Left lung (tissue), 10 donors: ENCODE data around the gene WDR35. TPM values are rescaled to one million over a fixed set of nuclear protein-coding genes. Genes with fewer than 3 reads are reported as not detected.
A peak's percentile ranks its signal among the peaks of the same experiment; 100 is the strongest.

Experiments used
- ATAC-seq: fragments of 200-7000 bp; cut with Tn5 transposase; one replicate; pipeline ENCODE4 v1.9.1; 2020; ENCODE audit warnings: moderate library complexity
- DNase-seq, 4 donors: peaks; one replicate each; pipeline ENCODE4 v3.0.0-alpha.2; 2013 to 2020
- H3K27ac ChIP-seq, 2 donors: fragments of 200-600 bp; sonication (generic) in 1 of 2; one replicate each; pipeline versions ENCODE4 v1.5.0 to v1.8.0; 2020 to 2021
- H3K27me3 ChIP-seq, 2 donors: fragments of 200-600 bp; sonication (generic) in 1 of 2; one replicate each; pipeline versions ENCODE4 v1.5.0 to v1.8.0; 2020 to 2021
- H3K36me3 ChIP-seq, 2 donors: fragments of 200-600 bp; sonication (generic) in 1 of 2; one replicate each; pipeline versions ENCODE4 v1.5.0 to v1.8.0; 2020 to 2021
- H3K4me1 ChIP-seq, 2 donors: fragments of 200-600 bp; one replicate each; pipeline ENCODE4 v1.8.0; 2021
- H3K4me3 ChIP-seq, 2 donors: fragments of 200-600 bp; sonication (generic) in 1 of 2; one replicate each; pipeline versions ENCODE4 v1.5.0 to v1.8.0; 2020 to 2021; ENCODE audit warnings: mild to moderate bottlenecking in 1 of 2
- H3K9me3 ChIP-seq, 2 donors: fragments of 200-600 bp; sonication (generic) in 1 of 2; one replicate each; pipeline versions ENCODE4 v1.5.0 to v1.8.0; 2020 to 2021
- CTCF ChIP-seq, 2 donors: fragments of 200-600 bp; sonication (generic) in 1 of 2; IDR thresholded peaks; one replicate each; pipeline versions ENCODE4 v1.5.0 to v1.8.0; 2021; ENCODE audit warnings: antibody characterized with exemption in 2 of 2
- intact Hi-C, 2 donors: fragments of 100-400 bp; cut with DNase I; formaldehyde crosslinking; loops; one replicate each; pipeline versions ENCODE4 v1.11.2 to v1.14.2; 2022
- polyA plus RNA-seq, 6 donors: library from polyadenylated mRNA; unstranded; fragments of 120-200 nt; gene quantifications; one replicate each; pipeline ENCODE4 v1.2.1, GENCODE V29; 2013; ENCODE audit not compliant: insufficient read length in 6 of 6
- total RNA-seq, 2 donors: library from RNA; stranded (reverse); fragmentation: NEBNext Ultra II Directional; extraction: Animal tissue kit (Norgen Biotek cat#: 25700); gene quantifications; one replicate each; pipeline ENCODE4 v1.2.1, GENCODE V29; 2021
- donor health status: DM: no; HTN: yes; CAD: no.
- donor health status: DM: no; HTN: no; CAD: no.

Gene WDR35
- total and polyA plus RNA-seq, 8 donors: 8.0 to 32.3 (median 27.7) TPM

DNA sequence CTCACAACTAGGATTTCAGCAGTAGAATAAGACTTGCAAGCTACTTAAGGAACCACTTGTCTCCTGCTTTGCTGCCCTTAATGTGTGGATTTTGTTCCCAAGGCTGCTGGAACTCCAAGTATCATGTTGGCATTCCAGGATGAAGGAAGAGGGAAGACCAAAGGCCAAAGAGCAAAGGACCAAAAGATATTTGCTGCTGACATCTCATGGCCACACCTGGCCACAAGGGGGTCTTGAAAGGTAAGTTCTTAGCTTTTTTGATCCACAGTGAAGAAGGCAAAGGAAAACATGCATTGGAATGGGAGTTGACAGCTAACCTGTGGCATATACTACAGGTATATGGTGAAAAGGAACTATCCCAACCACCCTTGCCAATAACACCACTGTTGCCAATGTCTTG lies 26.4 kb upstream of the WDR35 start:
- intact Hi-C loops: loop anchor here in 1 of 2 donors (5.0 kb wide), 1 partner anchor 76 kb away; no protein-coding TSS in a partner anchor
- peaks cover 8 to 15% of the 10 kb centered on the region in 2 donors for H3K4me1 ChIP-seq
- peaks cover 0 to 32% of the 10 kb centered on the region in 2 donors for H3K27me3 ChIP-seq
- DNase-seq: no peak
- H3K27ac ChIP-seq: no peak overlapping the region
- H3K9me3 ChIP-seq: peaks cover 0 to 10% of the 10 kb centered on the region in 2 donors
- no peak for ATAC-seq
- no peak overlapping the region for H3K4me3 ChIP-seq
- no peaks in the 10 kb centered on the region for H3K36me3 ChIP-seq
- no peak for TF ChIP-seq CTCF (IDR thresholded peaks at IDR 0.05)

GRCh38 chr2:20015482-20016083 lies 25.7 kb upstream of the WDR35 start:
- DNase-seq: peak in 2 of 4 donors; percentile 40 to 65
- peak; percentile 44 to 61 for TF ChIP-seq CTCF (IDR thresholded peaks at IDR 0.05)

GRCh38 chr2:20013126-20013849 lies 23.4 kb upstream of the WDR35 start:
- H3K36me3 ChIP-seq: no peaks in the 10 kb centered on the region
- intact Hi-C loops: no loop called here
- no peaks in the 10 kb centered on the region for H3K9me3 ChIP-seq
- H3K4me3 ChIP-seq: peak overlapping the region; percentile 33 to 43
- no peak for TF ChIP-seq CTCF (IDR thresholded peaks at IDR 0.05)
- DNase-seq (peak in 1 of 4 donors; percentile 13), ATAC-seq (peak; percentile 36)
- peaks cover 0 to 52% of the 10 kb centered on the region in 2 donors for H3K27me3 ChIP-seq
- no peak overlapping the region for H3K27ac ChIP-seq
- peaks cover 8 to 15% of the 10 kb centered on the region in 2 donors for H3K4me1 ChIP-seq

More at GRCh38 chr2:20015482-20016083, 25.7 kb upstream of the WDR35 start:
- H3K4me1 ChIP-seq: peaks cover 8 to 15% of the 10 kb centered on the region in 2 donors
- no peaks in the 10 kb centered on the region for H3K36me3 ChIP-seq
- H3K4me3 ChIP-seq: no peak overlapping the region
- peak; percentile 69 for ATAC-seq
- intact Hi-C loops: loop anchor here in 1 of 2 donors (5.0 kb wide), 1 partner anchor 77 kb away; no protein-coding TSS in a partner anchor
- peaks cover 0 to 2% of the 10 kb centered on the region in 2 donors for H3K9me3 ChIP-seq
- H3K27ac ChIP-seq: no peak overlapping the region
- peaks cover 0 to 40% of the 10 kb centered on the region in 2 donors for H3K27me3 ChIP-seq

GRCh38 chr2:20012282-20013125 lies 22.6 kb upstream of the WDR35 start, which contains the start of gene MATN3:
MATN3 (minus strand) TSS chr2:20012668; CDS start chr2:20012631, 37 bp downstream.
- Histone ChIP-seq H3K27ac (peak within 1 kb of the TSS in 1 of 2 donors; percentile 33), H3K4me1 (peaks cover 8 to 15% of the 10 kb centered on the region in 2 donors), H3K9me3 (no peaks in the 10 kb centered on the region), H3K4me3 (peak within 1 kb of the TSS; percentile 33 to 43), H3K27me3 (peaks cover 0 to 52% of the 10 kb centered on the region in 2 donors), H3K36me3 (no peaks in the 10 kb centered on the region)
- ATAC-seq (peak; percentile 95), DNase-seq (peak; percentile 32 to 82 (median 46))
- no peak for TF ChIP-seq CTCF (IDR thresholded peaks at IDR 0.05)
- intact Hi-C loops: no loop called here
